GM23248 (cell line): Measurements from ENCODE around the gene TAOK1.

Experiments used
- EZH2 ChIP-seq: fragments of 200-600 bp; sonication (generic); IDR thresholded peaks from 2 replicates; pipeline ENCODE4 v1.6.1; 2018; ENCODE audit warnings: antibody characterized with exemption, mild to moderate bottlenecking; ENCODE audit not compliant: insufficient read depth, poor library complexity, severe bottlenecking
- EZH2phosphoT487 ChIP-seq: fragments of 200-600 bp; sonication (generic); IDR thresholded peaks from 2 replicates; pipeline ENCODE4 v1.6.1; 2018; ENCODE audit warnings: antibody characterized with exemption, moderate library complexity, mild to moderate bottlenecking, low read depth; ENCODE audit not compliant: insufficient read depth

DNA sequence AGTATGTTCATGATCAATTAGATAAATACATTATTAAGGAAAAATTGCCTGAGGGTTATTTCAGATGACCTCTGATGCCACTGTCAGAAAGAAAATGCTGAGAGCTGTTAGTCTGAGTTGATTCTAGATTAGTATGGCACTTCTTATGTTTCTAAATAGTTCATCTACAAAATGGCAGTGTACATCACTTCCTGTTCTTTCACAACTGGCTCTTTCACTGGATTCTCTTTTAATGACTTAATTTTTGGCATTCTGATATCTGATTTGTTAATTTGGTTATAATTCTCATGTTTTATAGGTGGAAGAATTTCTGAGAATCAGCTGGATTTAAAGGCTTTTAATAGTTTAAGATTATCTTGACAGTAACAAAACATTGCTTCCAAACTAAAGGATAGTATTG is 3.3 kb downstream of the TAOK1 start:
- TF ChIP-seq EZH2 (no peak), EZH2phosphoT487 (no peak)
